GM21381 (cell line): ENCODE measurements around the gene EXD3.

Experiments used
- ATAC-seq: cut with Tn5 transposase; IDR thresholded peaks from one replicate; pipeline ENCODE4 v1.9.1; 2021; ENCODE audit warnings: mild to moderate bottlenecking, moderate library complexity; ENCODE audit not compliant: unreplicated experiment

The EXD3 gene

DNA sequence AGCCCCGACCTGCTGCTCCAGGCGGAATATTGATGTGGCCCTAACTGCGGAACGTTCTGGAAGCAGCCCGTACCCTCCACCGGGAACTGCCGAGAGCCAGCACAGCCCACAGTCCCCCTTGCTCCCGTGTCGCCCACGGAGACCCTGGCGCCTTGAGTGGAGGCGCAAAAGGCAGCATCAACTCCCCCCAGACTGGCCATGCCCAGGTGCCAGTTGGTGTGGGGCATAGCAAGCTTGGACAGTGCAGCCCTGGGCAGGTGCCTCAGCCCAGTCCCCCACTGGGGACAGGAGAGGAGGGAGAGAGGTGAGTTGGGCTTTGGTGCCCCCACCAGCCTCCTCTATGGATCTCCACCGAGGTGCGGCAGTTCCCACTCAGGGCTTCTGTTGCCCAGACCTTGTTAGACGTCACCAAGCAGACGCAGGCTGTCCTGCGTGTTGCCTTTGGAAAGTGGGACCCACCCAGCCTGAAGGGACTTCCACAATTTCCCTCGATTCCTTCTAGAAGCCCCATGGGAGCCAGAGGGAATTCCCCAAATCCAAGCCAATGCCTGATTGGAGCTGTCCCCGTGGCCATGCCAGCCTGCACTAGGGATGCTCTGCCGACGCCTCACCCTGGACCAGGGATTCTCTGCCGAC lies 101.1 kb downstream of the EXD3 start:
- ATAC-seq = no peak

DNA sequence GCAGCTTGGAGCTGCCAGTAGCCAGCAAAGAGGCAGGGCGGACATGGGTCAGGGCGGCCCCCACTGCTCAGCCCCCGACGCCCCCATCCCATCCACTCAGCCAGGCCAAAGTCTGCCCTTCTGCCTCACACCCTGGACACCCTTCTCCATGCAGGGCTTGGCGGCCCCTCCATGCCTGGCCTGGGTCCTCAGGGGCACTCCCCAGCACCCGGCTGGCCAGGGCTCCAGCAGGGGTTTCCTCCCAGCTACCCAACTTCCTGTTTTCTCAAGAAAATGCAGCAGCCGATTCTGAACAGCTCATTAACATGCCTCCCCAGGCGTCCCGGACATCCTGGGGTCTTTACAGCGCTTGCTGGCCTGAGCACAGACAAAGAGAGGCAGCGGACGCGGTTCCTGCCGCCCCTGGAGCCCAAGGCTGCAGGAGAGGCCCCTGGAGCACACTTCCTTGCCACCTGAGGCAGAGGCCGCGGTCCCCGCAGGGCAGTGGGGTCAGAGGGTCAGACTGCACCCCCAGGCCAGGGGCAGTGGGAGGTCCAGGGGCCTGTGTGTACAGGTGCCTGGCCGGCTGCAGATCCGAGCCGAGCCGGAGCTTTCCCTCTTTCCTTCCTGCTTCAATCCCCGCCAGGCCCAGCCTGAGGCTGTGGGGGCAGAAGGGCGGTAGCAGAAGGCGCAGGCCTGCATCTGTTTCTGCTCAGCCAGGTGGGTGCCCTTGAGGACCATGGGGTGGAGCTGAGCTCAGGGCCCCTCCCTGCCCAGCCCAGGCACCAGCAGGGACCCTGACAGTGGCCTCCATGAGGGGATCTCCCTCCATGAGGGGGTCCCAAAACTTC lies 102.2 kb downstream of the EXD3 start:
- no peak for ATAC-seq

DNA sequence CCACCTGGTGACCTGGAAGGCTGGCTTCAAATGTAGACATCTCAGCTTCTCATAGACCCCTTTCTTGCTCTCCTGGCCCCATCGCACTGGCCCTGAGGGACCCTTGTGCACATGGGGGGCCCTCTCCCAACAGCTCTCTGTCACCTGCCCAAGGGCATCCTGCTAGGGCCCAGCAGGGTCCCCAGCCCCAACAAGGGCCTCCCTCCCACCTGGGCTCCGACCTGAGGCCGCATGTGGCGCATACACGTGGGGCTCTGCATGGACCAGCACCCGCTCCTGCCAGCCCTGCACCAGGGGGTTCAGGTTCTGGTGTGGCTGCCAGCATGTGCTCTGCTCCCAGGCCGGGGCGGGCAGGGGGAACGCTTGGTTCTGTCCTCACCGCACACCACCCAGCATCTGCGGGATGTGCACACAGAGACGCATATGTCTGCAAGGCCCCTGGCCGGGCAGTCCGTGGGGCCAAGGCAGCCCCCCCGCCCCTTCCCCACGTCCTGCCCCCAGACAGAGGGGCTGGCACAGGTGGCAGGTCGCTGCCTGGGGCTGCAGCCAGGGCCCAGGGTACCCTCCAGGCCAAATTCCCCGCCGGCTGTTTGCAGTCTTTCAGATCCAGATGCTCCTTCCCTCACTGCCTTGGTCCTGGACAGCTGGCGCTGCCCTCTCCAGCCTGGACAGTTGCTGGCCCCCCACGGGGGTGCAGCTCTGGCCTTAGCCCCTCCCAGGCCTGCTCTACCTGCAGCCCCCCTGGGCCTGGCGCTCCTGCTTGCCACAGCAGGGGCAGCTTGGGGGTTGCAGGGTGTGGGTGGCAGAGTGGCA lies 103.0 kb downstream of the EXD3 start:
- no peak for ATAC-seq

DNA sequence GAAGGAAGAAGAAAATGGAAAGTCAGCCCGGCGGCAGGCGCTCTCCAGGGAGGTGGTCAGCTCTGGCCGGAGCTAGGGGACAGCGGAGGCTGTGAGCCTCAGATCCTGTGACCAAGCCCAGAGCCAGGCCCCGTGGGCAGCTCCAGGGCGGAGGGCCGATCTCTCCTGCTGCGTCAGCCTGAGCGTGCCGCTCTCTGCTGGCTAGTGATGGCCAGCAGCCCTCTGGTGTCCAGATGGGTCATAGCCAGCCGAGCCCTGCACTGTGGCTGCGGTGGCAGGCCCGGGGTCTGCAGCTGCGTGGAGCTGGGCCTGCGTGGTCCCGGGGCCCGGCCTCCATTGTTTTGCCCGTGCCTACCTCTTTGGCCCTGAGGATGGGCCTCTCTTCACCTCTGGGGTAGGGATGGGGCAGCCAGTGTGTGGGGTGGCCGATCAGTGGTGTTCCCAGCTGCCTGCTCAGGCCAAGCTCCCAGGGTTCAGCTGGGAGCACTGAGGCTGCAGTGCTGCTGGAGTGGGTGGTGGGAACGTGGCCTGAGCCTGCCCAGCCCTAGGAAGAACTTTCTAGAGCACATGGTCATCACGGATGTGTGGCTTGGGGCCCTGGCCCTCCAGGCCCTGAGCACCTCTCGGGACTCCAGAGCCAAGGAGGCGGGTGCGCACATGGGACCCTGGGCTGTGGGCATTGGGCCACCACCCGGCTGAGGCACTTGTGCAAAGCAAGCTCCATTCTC lies 103.8 kb downstream of the EXD3 start:
- no peak for ATAC-seq

DNA sequence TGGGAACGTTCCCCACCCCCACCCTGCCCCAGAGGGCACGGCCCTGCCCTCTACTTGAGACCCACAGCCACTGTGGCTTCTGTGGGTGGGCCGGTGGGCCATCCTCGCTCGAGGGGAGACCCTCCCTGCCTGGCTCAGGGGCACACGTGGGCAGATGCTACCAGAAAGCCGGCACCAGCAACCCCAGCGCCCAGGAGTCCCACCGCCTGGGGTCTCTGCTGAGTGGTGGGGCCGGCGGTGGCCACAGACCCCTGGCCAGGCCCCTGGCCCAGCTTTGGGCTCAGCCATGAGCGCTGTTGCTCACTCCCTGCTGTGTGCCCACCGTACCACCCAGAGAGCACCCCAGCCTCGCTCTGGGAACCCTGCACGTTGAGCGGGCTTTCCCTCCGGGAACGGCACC lies 104.4 kb downstream of the EXD3 start:
- ATAC-seq = no peak

DNA sequence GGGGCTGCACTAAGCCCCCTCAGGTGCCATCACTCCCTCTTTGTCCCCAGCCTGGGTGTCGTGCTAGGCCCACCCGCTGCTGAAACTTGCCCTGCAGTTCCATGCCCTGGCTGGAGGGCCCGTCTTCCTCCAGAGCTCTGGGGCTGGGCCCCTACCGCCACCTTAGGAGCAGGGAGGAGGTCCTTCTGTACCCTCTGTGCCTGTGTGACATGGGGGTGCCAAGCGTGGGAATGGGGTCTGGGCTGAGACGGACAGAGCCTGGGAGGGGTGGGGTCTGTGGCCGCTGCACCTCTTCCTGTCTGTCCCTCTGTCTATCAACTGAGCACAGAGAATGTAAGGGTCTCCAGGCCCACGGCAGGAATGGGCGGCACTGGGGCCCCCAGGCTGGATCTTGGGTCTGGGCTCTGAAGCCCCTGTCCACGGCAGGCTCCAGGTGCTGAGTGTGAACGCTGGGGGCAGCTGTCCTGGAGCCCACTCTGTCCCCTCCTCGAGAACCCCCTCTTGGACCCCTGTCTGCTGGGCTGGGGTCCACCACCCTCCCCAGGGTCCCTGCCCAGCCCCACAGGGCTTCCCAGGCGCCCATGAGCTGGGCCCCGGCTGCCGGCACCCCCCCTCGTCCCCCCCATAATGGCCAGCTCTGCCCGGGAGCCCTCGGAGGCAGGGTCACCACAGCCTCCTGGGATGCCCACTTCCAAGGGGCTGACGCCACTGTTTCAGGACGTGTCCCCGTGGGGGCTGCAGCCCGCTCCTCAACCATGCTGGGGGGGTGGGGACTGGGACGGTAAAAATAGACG lies 105.0 kb downstream of the EXD3 start:
- ATAC-seq = no peak

DNA sequence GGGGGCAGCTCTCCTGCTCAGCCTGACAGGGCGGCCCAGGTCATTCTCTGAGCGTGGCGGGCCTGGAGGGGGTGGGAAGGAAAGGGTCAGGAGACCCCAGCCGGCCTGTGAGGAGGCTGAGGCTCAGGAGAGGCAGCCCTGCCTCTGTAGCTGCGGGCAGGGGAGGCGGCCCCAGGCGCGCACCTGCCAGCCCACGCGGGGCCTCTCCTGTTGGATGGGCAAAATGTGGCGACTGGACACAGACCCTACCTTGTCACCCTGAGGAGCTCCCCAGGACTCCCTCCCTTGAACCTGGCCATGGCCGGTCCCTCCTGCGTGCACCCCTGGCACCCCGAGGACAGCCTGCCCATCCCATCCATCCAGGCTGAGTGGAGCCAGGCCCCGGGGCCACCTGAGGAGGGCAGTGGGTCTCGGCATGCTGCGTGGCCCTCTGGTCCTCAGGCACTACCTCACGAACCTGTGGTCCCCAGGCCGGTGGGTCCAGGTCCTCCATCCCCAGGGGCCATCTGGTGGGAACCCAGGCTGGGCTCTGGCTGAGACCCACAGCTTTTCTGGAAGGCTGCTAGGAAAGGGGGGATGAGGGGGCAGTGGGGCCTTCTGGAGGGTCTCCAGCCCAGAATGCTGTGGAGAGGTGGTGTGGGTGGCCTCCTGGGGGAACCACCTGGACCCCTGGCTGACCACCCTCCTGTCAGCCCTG lies 105.8 kb downstream of the EXD3 start:
- no peak for ATAC-seq

DNA sequence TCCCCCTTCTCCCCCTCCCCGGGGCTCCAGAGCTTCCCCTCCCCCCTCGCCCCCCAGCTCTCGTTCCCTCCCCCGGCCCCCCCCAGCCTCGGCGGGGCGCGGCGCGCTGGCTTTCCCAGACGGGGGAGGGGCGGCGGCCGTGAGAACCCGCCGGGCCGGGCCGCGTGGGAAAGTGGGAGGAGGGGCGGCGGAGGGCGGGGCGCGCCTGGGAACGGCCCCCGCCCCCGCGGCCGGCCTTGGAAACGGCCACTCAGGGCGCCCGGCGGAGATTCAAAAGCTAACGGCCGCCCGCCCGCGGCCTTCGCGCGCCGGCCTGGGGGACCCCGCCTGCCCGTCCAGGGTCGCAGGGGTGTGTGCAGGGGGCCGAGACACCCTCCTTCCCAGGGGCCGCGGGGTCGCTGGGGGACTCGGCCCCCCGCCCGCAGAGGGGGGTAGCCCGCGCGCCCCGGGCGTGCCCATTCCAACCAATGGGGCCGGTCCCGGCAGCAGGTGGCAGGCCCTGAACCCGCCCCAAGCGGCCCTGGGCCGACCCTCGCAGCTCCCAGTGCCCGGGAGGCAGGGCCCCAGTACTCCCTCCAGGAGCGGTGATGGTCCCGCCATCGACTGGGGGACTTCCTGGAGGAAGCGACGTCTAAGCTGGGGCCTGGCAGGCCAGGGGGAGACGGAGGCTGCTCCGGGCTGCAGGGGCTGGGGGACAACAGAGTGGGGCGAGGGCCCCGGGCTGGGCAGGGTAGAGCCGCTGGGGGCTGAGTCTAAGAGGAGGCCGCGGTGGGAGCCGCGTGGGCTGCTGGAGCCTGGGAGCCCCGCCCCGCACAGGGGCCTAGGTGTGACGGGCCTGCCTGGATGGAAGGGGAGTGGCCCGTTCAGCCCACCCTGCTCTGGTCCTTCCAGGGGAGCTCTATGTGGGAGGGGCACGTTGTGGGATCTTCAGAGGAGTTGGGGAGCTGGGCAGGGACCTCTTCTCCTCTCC lies 106.7 kb downstream of the EXD3 start:
- no peak for ATAC-seq

DNA sequence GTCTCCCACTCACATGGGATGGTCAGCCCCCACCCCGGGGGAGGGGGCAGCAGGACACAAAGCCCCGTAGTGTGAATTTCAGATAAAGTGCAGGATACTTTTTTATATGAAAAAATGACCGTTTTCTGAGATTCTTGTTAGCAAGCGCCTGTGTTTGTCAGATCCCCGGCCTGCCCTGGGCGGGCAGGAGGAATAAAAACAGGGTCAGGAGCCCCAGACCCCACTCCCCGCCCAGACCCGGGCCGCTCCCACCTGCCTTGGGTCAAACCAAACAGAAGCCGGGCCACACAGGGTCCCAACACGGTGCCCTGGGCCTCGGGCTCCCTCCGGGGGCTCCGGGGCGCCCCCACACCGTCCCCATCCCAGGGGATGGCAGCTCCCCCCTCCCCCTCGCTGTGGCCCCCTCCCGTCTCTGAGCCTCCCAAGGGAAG lies 107.4 kb downstream of the EXD3 start:
- ATAC-seq = no peak

DNA sequence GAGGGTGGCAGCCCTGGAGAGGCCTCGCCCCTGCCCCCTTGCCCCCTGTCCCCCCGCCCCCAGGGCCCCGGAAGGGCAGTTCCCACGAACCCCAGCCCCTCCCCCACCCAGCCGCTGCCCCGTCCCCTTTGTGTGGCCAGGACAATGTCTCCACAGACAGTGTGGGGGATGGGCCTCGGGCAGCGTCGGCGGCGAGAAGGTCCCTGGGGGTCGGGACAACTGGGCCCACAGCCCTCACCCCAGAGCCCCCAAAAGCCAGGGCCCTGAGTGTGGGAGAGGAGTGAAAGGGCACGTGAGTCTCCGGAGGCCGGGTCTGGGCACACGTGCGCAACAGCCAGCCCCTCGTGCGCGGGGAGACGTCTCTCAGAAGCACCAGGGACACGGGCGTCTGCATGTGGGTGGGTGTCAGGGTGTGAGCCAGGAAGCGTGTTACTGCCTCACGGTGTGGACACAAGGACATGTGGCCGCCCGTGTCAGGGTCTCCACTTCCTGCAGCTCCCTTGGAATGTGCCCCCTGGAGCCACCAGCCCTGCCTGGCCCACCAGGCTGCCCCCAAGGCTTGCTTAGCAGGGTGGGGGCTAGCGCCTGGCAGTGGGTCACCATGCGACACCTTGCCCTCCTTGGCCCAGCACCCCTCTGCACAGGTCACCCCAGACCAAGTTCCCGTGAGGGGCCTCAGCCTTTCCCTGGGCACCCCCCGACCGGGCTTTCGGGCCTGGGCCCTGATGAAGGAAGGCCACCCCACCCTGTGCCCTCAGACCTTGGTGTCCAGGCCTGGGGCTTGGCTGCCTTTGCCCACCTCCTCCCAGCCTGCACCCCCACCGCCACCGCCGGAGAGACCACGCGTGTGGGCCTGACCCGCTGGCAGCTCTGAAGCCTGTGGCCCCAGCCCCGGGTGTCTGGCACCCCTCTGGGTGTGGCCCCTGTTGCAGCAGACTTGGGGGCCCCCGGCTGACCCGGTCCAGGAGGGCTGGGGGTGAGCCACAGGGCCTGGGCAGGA lies 108.1 kb downstream of the EXD3 start:
- ATAC-seq = no peak

DNA sequence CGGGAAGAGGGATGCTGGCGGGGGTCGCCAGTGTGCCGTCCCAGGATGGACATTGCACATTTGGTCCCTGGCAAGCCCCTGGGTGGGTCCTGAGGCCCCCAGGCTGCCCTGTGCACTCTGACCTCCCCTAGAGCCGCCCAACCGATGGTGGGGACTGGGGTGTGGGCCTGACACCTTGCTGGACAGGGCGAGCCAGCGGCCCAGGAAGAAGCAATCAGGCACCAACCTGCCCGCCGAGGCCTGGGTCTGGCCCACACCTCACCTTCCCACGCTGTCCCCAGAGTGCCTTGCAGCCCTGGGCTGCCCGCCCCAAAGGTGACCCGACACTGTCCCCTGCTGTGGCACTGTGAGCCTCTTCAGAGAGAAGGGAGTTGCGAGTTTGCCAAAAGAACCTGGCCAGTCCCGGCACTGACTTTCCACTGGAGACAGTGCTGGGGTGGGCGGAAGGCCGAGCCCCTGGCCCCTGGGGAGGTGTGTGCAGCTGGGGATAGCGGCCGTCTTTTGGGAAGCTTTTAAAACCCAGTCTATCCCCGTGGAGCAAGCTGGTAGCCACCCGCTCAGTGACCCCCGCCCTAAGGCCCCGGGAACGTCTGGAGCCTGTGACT lies 108.9 kb downstream of the EXD3 start:
- ATAC-seq = no peak

DNA sequence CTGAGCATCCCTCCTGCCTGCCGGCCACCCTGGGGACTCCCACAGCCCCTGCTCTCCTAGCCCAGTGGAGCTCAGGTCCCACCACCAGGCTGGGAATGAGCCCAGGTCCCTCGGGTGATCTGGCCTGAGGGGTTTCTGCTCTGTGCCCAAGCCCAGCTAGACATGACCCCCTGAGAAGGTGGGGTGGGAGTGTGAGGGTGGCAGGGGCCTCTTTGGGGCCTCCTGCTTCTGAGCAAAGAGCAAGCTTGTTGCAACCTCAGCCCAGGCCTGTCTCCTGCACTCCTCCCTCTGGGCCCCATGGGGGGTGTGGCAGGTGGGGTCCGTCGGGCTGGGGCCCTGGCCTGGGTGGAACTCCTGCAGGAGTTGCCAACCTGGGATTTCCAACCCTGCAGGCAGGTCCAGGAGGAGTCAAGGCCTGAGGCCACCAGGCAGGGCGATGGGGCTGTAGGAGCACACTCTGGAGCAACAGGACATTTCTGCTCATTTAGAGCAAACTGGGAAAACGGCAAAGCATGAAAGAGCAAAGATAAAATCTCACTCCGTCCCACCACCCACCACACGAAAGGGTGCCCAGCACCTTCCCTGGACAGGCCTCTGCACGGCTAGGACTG lies 109.5 kb downstream of the EXD3 start:
- no peak for ATAC-seq

DNA sequence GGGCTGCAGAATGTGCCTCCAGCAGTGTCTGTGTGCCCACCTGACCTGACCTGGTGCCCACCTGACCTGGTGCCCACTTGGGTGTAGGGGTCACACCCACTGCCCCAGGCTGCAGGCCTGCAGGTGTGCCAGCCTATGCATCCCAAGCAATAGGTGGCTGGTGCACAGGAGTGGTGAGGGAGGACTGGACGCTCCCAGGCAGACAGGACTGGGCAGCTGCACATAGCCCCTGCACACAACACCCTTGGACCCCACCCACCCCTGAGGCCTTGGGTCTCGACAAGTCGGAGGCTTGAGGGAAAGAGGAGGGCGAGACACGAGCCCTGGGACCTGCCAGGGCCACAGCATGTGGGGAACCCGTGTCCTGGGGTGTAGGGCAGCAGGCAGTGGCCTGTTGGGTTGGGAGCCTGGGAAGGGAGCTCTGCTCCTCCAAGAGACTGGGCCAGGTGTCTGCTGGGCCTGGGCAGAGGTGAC lies 110.1 kb downstream of the EXD3 start:
- no peak for ATAC-seq

DNA sequence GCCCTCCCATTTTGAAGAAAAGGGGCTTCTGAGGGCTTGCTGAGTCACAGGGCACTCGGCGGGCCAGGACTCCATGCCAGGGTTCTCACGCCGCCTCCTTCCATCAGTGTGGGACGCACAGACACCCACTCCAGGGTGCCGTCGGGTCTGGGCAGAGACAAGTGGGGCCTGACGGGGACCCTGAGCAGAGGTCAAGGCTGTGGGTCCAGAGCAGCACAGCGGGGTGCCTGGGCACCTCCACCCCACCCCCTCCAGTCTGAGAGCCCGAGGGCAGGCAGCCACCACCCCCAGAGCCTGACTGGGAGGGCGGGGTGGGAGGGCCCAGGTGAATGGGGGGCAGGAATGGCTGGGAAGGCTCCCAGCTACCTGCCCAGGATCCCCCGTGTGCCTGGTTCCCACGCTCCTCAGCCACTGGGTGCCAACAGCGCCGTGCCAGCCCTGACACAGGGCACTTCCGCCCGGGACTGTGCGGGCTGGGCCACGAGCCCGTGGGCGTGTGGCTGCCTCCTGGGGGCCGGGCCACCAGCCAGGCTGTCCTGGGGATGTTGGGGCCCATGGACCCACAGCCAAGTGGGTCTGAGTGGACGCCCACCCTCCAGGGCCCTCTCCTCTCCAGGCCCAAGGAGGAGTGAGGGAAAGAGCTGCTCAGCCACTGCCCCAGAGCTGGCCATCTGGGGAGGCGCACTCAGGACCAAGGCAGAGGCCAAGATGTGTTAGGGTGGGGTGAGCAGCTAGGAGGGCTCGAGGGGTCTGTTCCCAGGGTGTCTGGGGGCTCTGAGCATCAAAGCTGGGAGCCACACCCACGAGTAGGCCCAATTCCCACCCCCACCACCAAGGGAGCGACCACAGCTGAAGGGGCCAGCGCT lies 110.7 kb downstream of the EXD3 start:
- no peak for ATAC-seq
